ENCODE results near the gene NMD3. TPM values are rescaled to one million over a fixed set of nuclear protein-coding genes. Genes with fewer than 3 reads are reported as not detected.

Gene NMD3
- total RNA-seq, 2 donors from 2014 or later = 33.5 to 45.5 TPM

- no peak for TF ChIP-seq CTCF (IDR thresholded peaks at IDR 0.05)
- Histone ChIP-seq H3K9ac (ENCODE audit: low read depth in 2 of 2, low read length in 2 of 2) (no peak overlapping the region), H3K27me3 (no peaks in the 10 kb centered on the region), H3K9me3 (no peaks in the 10 kb centered on the region), H3K27ac (no peak overlapping the region), H3K4me3 (no peak overlapping the region), H3K36me3 (no peaks in the 10 kb centered on the region), H3K4me1 (no peaks in the 10 kb centered on the region)
- DNase-seq = no peak
- intact Hi-C loops (cut with DNase I) = no loop called here
These were observed 34.1 kb upstream of the NMD3 start for GRCh38 chr3:161187046-161187445.

- Histone ChIP-seq H3K27me3 (no peaks in the 10 kb centered on the region), H3K9ac (ENCODE audit: low read depth in 2 of 2, low read length in 2 of 2) (no peak overlapping the region), H3K27ac (no peak overlapping the region), H3K36me3 (no peaks in the 10 kb centered on the region), H3K9me3 (no peaks in the 10 kb centered on the region), H3K4me1 (no peaks in the 10 kb centered on the region), H3K4me3 (no peak overlapping the region)
- no peak for DNase-seq
- TF ChIP-seq CTCF (IDR thresholded peaks at IDR 0.05) = no peak
- intact Hi-C loops (cut with DNase I) = no loop called here
These were observed 23.0 kb upstream of the NMD3 start for GRCh38 chr3:161197855-161198850.

GRCh38 chr3:161199926-161200325 is 21.2 kb upstream of the NMD3 start:
- no peaks in the 10 kb centered on the region for H3K27me3 ChIP-seq
- TF ChIP-seq CTCF (IDR thresholded peaks at IDR 0.05) = no peak
- intact Hi-C loops (cut with DNase I) = no loop called here
- H3K9me3 ChIP-seq = no peaks in the 10 kb centered on the region
- no peak for DNase-seq
- no peak overlapping the region for H3K4me3 ChIP-seq
- no peak overlapping the region for H3K27ac ChIP-seq
- H3K9ac ChIP-seq (ENCODE audit: low read depth in 2 of 2, low read length in 2 of 2) = no peak overlapping the region
- no peaks in the 10 kb centered on the region for H3K4me1 ChIP-seq
- H3K36me3 ChIP-seq = no peaks in the 10 kb centered on the region

GRCh38 chr3:161203485-161204098 is 17.5 kb upstream of the NMD3 start:
- Histone ChIP-seq H3K27ac (no peak overlapping the region), H3K9ac (ENCODE audit: low read depth in 2 of 2, low read length in 2 of 2) (no peak overlapping the region), H3K9me3 (no peaks in the 10 kb centered on the region), H3K36me3 (no peaks in the 10 kb centered on the region), H3K27me3 (no peaks in the 10 kb centered on the region), H3K4me1 (no peaks in the 10 kb centered on the region), H3K4me3 (no peak overlapping the region)
- intact Hi-C loops (cut with DNase I) = no loop called here
- no peak for TF ChIP-seq CTCF (IDR thresholded peaks at IDR 0.05)
- DNase-seq = no peak

GRCh38 chr3:161208931-161209330 is 12.2 kb upstream of the NMD3 start:
- H3K9ac ChIP-seq (ENCODE audit: low read depth in 2 of 2, low read length in 2 of 2) = no peak overlapping the region
- no peak overlapping the region for H3K27ac ChIP-seq
- no peak for TF ChIP-seq CTCF (IDR thresholded peaks at IDR 0.05)
- no peak for DNase-seq
- no peaks in the 10 kb centered on the region for H3K27me3 ChIP-seq
- H3K4me1 ChIP-seq = no peaks in the 10 kb centered on the region
- H3K9me3 ChIP-seq = no peaks in the 10 kb centered on the region
- no peaks in the 10 kb centered on the region for H3K36me3 ChIP-seq
- intact Hi-C loops (cut with DNase I) = no loop called here
- no peak overlapping the region for H3K4me3 ChIP-seq
